Activated CD8-positive, alpha-beta memory T cell treated with anti-CD3 and anti-CD28 coated beads for 36 hours (primary cell): Measurements from ENCODE around the gene PPM1B. TPM values are rescaled to one million over a fixed set of nuclear protein-coding genes. Genes with fewer than 3 reads are reported as not detected.
"Not testable (repeated sequence)": the region's sequence is repeated elsewhere in the genome, so short reads cannot be mapped to it uniquely, and the experiment has no call there.

Source experiments
- CTCF ChIA-PET: fragments of 350-600 bp; sonication (Branson Sonifier 250); formaldehyde crosslinking; loops from one replicate; lab custom pipeline; 2021; ENCODE audit warnings: antibody characterized with exemption; lab: Charles Lee
- POLR2A ChIA-PET: fragments of 350-600 bp; sonication (Branson Sonifier 250); formaldehyde crosslinking; loops from one replicate; lab custom pipeline; 2021; ENCODE audit warnings: antibody characterized with exemption; lab: Charles Lee
- total RNA-seq, 2 experiments: library from RNA; stranded (reverse); gene quantifications; one replicate each; pipeline ENCODE4 v1.2.3, GENCODE V29; 2021

Gene PPM1B
- total RNA-seq, 2 experiments from 2014 or later, result 40.2 to 41.9 TPM

DNA sequence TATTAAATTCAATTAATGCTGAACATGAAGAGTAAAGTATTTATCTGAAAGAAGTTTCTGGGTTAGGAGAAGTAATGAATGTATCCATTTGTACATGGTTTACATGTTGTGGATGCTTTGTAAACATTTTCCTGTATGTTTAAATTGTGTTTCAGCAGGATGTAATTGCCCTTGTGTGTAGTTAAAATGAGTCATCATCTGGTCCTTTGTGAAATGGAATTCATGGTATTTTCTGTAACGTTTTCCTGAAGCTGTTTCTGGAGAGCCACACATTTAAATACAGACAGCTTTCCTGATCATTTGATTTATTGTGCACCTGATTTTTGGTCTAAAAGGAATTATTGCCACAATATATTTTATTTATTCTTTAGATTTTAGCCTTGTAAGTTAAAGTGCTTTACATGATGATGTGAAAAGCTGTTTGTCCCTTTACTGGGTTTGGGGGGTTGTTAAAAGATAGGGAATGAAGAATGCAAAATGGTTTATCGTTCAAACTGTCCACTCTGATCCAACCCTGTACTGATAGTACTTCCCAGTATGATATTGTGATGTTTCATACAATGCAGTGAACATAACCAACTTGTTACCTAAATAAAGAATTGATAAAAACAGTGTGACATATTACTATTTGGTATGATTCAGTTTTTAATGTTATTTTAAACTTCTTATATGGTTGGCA lies 64.9 kb downstream of the PPM1B start:
- CTCF ChIA-PET, result interaction anchor here (0.6 to 1.3 kb wide), 5 partner anchors 16 to 122 kb away, joined by 3 to 4 read pairs (median 3); no protein-coding TSS in a partner anchor
- POLR2A ChIA-PET, result interaction anchor here (0.6 kb wide), 1 partner anchor 399 kb away, joined by 3 read pairs; no protein-coding TSS in a partner anchor

DNA sequence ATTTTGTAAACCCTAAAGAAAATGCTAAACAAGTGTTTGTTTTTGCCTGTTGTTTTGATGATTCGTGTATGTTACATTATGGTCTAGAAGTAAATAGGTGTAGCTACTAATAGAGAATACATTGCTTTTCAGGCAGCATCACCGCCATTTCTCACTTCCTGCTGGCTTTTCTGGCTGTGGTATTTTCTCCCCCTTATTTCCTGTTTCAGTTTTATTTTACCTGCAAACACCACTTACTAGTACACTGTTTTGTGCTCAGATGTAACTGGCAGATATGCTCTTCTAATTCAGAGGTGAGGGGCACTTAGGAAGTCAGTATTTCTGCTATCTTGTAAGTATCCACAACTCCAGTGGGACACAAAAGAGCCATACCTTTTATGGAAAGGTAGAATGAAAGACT lies 68.5 kb downstream of the PPM1B start:
- CTCF ChIA-PET, result no interaction called here
- POLR2A ChIA-PET, result interaction anchor here (0.5 kb wide), 1 partner anchor 32 kb away, joined by 4 read pairs; no protein-coding TSS in a partner anchor

GRCh38 chr2:44242904-44243303 lies 74.2 kb downstream of the PPM1B start:
- CTCF ChIA-PET, result interaction anchor here (0.6 to 1.5 kb wide), 4 partner anchors 8 to 199 kb away, joined by 3 read pairs; no protein-coding TSS in a partner anchor
- POLR2A ChIA-PET, result no interaction called here

DNA sequence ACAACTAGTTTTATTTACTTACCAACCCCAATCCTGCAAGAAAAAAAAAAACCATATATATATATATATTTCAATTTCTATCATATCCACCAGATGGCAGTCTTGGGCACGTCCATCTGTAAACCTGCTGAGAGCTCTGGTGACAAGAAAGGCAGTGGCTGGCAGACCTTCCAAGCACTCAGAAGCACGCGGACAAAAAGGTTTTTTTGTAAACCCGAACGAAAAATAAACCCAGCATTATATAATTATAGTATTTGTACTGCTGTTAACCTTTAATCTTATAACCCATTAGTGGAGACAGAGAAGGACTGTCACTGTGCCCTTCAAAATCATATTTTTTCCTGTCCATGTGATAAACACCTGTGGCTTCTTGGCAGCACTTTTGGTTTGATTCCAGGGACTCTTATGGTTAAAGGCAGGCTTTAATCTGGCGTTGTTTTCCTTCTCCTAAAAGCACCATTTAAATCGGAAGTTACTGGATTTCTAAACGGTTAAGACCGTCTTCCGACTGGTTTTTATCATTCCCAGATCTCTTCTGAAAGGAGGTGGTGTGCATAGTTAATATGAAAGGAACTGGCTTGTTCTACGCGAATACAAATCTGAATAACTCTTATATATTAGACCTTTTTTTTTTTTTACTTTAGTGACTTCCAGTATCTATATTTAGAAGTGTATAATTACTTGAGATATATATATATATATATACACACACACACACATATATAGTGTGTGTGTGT lies 75.6 kb downstream of the PPM1B start:
- POLR2A ChIA-PET, result interaction anchor here (1.0 kb wide), 1 partner anchor 118 kb away, joined by 12 read pairs; the partner anchor contains the start of genes CAMKMT and PREPL
- CTCF ChIA-PET, result interaction anchor here (0.5 to 0.7 kb wide), 2 partner anchors 44 to 471 kb away, joined by 3 read pairs; no protein-coding TSS in a partner anchor

DNA sequence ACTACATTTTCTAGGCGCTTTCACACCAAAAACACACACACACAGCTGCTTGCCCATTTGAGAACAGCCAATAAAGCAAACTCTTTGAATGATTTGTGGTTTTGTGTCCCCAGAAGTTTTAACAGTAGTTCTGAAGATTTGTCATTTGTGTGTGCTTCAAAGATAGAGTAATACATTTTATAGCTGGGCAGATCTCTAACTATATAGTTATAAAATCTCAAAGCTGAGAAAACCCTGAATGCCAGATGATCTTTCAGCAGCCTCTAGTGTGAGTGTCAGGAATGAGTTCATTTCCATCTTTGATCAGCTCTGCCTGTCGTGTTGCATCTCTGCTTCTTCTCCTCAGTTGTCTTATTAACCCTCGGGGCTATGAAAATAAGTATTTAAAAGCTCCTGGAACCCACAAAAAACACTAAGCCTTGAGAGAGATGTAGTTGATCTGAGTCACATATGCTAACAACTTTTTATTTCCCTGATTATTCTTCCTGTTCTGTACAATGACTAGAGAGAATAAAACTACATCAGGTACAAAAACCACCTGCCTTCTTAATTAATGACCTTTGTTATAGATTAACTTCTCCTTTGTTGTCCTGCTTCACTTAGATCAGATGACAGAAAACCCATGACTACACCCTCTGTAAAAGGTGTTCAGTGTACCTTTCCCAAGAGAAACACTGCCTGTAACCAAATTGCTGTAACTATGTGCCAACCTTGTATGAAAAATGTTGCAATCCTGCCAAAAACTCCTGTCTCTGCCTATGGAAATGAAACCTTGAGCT lies 76.6 kb downstream of the PPM1B start:
- ChIA-PET CTCF (interaction anchor here (1.0 to 1.3 kb wide), 3 partner anchors 159 to 216 kb away, joined by 3 to 4 read pairs (median 3); no protein-coding TSS in a partner anchor), POLR2A (interaction anchor here (0.6 kb wide), 1 partner anchor 9 kb away, joined by 13 read pairs; no protein-coding TSS in a partner anchor)

DNA sequence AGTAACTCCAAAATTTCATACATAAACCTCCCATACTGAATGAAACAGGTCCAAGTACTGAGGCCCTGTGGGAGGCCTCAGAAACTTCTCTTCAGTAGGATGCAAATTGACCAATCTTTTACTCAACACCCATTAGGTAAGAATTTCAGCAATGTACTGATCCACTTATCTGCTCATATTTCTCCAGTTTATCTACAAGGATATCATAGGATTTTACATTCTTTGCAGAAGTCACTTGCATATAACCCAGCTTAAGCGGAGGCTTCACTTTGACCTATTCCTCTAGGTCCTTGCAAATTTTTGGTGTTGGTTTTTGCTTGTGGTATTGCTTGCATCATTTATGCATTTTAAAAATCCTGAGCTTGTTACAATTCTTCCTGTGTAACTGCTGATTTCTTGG lies 77.8 kb downstream of the PPM1B start:
- ChIA-PET POLR2A (no interaction called here), CTCF (interaction anchor here (0.6 to 1.3 kb wide), 2 partner anchors 177 to 202 kb away, joined by 3 to 4 read pairs; no protein-coding TSS in a partner anchor)

GRCh38 chr2:44246840-44247369 lies 78.2 kb downstream of the PPM1B start:
- ChIA-PET CTCF (interaction anchor here (0.6 kb wide), 1 partner anchor 178 kb away, joined by 3 read pairs; no protein-coding TSS in a partner anchor), POLR2A (no interaction called here)

- ChIA-PET CTCF (interaction anchor here (0.6 kb wide), 1 partner anchor 162 kb away, joined by 3 read pairs; no protein-coding TSS in a partner anchor), POLR2A (no interaction called here)
Measured at GRCh38 chr2:44247924-44248323, 79.2 kb downstream of the PPM1B start.

- POLR2A ChIA-PET, result not testable (repeated sequence)
- CTCF ChIA-PET, result interaction anchor here (0.7 kb wide), 1 partner anchor 113 kb away, joined by 4 read pairs; no protein-coding TSS in a partner anchor
Measured at GRCh38 chr2:44249269-44249668, 80.6 kb downstream of the PPM1B start.

GRCh38 chr2:44250376-44250775 lies 81.7 kb downstream of the PPM1B start:
- POLR2A ChIA-PET, result interaction anchor here (0.7 kb wide), 1 partner anchor 84 kb away, joined by 5 read pairs; no protein-coding TSS in a partner anchor
- CTCF ChIA-PET, result interaction anchor here (0.7 kb wide), 2 partner anchors 8 to 158 kb away, joined by 3 read pairs; no protein-coding TSS in a partner anchor

DNA sequence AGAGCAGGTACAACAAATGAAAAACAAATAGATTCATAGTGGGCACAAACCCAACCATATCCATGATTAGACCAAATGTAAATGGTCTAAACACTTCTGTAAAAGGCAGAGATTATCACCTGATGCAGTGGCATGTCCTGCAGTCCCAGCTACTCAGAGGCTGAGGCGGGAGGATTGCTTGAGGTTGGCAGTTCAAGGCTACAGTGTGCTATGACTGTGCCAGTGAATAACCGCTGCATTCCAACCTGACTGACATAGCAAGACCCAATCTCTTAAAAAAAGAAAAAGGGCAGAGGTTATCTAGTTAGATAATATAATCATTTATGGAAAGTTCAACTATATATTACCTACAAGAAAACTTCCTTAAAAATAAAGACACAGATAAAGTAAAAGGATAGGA lies 85.3 kb downstream of the PPM1B start:
- CTCF ChIA-PET, result no interaction called here
- POLR2A ChIA-PET, result no interaction called here

GRCh38 chr2:44255704-44256103 lies 87.0 kb downstream of the PPM1B start:
- CTCF ChIA-PET, POLR2A ChIA-PET: not testable (repeated sequence)

DNA sequence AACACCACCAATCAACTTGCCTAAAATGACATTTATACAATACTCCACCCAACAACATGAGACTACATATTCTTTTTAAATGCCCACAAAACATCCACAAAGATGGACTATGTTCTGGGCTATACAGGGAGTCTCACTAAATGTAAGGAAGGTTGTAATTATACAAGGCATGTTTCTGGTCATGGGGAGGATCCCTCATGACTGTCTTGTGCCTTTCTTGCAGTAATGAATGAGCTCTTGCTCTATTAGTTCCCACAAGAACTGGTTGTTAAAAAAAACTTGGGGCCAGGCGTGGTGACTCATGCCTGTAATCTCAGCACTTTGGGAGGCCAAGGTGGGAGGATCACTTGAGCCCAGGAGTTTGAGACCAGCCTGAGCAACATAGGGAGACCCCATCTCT lies 89.1 kb downstream of the PPM1B start:
- POLR2A ChIA-PET, CTCF ChIA-PET: not testable (repeated sequence)

GRCh38 chr2:44267269-44267795 lies 98.7 kb downstream of the PPM1B start:
- ChIA-PET POLR2A (no interaction called here), CTCF (interaction anchor here (1.8 kb wide), 1 partner anchor 688 kb away, joined by 5 read pairs; no protein-coding TSS in a partner anchor)

DNA sequence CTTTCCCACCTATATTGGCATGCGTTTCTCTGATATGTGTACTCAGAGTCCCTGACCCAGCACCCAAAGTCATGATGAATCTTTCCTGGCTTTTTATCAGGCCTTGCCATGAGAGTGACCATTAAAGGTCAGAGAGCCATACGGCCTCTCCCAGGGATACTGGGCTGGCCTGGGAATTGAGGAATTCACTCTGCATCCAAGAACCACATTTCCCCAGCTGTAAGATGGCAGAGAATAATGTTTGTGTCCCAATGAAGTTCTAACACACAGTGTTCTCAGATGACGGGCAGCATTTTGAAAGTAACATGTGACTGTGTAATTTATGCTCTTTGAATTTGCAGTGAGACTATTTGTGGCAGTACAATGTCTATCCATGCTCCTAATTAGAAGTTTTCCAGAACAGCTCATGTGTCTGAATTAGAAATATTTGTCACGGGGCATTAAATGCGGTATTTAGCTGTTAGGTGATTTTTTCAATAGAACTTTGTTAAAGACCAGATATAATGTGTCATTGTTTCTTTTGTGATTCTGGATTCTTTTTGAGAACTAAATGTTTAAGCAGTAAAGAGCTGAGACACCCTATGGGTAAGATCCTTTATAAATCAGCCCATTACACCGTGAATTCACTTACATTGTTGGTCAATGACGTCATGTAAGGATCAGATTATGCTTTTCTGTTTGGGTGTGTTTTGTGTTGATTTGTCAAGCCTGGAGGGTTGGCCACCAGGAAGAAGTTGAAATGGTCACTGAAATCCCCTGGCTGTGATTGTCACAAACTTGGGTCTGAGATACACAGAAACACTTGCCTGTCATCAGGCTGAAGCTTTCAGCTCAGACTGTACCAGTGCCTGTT lies 99.3 kb downstream of the PPM1B start:
- ChIA-PET CTCF (interaction anchor here (1.8 kb wide), 1 partner anchor 687 kb away, joined by 5 read pairs; no protein-coding TSS in a partner anchor), POLR2A (no interaction called here)

GRCh38 chr2:44269831-44270230 lies 101.2 kb downstream of the PPM1B start:
- POLR2A ChIA-PET, result no interaction called here
- CTCF ChIA-PET, result no interaction called here

DNA sequence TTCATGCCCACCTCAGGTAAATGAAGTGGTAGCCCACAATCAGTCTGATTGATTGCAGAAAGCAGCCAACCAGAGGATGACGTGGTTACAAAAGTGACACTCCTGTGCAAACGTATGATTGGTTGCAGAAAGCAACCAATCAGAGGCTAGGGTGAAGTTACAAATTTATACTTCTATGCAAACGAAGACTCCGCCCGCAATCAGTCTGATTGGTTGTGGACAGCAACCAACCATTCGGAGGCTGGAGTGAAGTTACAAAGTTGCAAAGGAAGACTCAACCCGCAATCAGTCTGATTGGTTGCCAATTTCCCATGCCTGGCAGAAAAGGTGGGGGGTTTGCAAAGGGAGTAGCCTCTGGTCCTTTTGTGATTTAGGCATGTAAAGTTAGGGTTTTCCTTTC lies 102.6 kb downstream of the PPM1B start:
- CTCF ChIA-PET, result no interaction called here
- POLR2A ChIA-PET, result no interaction called here
